ENCODE data around the gene AGRN.
"Not testable (repeated sequence)": the region's sequence is repeated elsewhere in the genome, so short reads cannot be mapped to it uniquely, and the experiment has no call there.

AGRN gene

GRCh38 chr1:1100296-1100695, 80.4 kb downstream of the AGRN start:
- Histone ChIP-seq H3K36me3 (ENCODE audit: control insufficient read depth, insufficient read depth, low read length) (no peaks in the 10 kb centered on the region; the same call in 1 of the 2 replicates), H3K4me3 (replicated peaks; ENCODE audit: low read depth, low read length) (no peak overlapping the region), H3K27me3 (replicated peaks; ENCODE audit: control insufficient read depth, insufficient read depth, low read length) (no peaks in the 10 kb centered on the region)
- TF ChIP-seq, protein P1, sequence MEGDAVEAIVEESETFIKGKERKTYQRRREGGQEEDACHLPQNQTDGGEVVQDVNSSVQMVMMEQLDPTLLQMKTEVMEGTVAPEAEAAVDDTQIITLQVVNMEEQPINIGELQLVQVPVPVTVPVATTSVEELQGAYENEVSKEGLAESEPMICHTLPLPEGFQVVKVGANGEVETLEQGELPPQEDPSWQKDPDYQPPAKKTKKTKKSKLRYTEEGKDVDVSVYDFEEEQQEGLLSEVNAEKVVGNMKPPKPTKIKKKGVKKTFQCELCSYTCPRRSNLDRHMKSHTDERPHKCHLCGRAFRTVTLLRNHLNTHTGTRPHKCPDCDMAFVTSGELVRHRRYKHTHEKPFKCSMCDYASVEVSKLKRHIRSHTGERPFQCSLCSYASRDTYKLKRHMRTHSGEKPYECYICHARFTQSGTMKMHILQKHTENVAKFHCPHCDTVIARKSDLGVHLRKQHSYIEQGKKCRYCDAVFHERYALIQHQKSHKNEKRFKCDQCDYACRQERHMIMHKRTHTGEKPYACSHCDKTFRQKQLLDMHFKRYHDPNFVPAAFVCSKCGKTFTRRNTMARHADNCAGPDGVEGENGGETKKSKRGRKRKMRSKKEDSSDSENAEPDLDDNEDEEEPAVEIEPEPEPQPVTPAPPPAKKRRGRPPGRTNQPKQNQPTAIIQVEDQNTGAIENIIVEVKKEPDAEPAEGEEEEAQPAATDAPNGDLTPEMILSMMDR (IDR thresholded peaks at IDR 0.05; ENCODE audit: insufficient read depth, low read length, poor library complexity, severe bottlenecking): no peak
- DNase-seq (ENCODE audit: extremely low read depth, insufficient read length): no peak

DNA sequence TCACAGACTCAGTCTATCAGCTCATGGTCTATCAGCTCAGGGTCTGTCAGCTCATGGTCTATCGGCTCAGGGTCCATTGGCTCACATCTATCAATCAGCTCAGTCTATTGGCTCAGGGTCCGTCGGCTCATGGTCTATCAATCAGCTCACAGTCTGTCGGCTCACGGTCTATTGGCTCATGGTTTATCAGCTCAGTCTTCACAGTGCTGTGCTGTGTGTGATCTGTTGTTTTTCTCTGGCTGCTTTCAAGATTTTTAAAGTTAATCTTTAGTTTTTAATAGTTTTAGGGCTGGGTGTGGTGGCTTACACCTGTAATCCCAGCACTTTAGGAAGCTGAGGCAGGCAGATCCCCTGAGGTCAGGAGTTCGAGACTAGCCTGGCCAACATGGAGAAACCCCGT, 81.6 kb downstream of the AGRN start:
- Histone ChIP-seq H3K27me3 (replicated peaks; ENCODE audit: control insufficient read depth, insufficient read depth, low read length) (no peaks in the 10 kb centered on the region), H3K4me3 (replicated peaks; ENCODE audit: low read depth, low read length) (no peak overlapping the region), H3K36me3 (ENCODE audit: control insufficient read depth, insufficient read depth, low read length) (no peaks in the 10 kb centered on the region; the same call in 1 of the 2 replicates)
- DNase-seq (ENCODE audit: extremely low read depth, insufficient read length): no peak
- TF ChIP-seq, protein P1 (IDR thresholded peaks at IDR 0.05; ENCODE audit: insufficient read depth, low read length, poor library complexity, severe bottlenecking): no peak

GRCh38 chr1:1104152-1104551, 84.2 kb downstream of the AGRN start:
- not testable (repeated sequence) for H3K36me3 ChIP-seq (ENCODE audit: control insufficient read depth, insufficient read depth, low read length); H3K27me3 ChIP-seq (replicated peaks; ENCODE audit: control insufficient read depth, insufficient read depth, low read length); DNase-seq (ENCODE audit: extremely low read depth, insufficient read length); H3K4me3 ChIP-seq (replicated peaks; ENCODE audit: low read depth, low read length)

All from GM06990 (cell line).